Neural cell (in vitro differentiated cells): ENCODE data around the gene BTBD9. TPM values are rescaled to one million over a fixed set of nuclear protein-coding genes. Genes with fewer than 3 reads are reported as not detected.

ENCODE experiments used
- H2AFZ ChIP-seq: fragments of 200-600, 300-800 bp; sonication (generic), shearing (Covaris generic); 2 replicates; pipeline ENCODE4 v1.6.0; 2014; ENCODE audit warnings: low read depth, mild to moderate bottlenecking, antibody characterized with exemption, low read length, moderate library complexity
- H3F3A ChIP-seq: fragments of 200-600 bp; shearing (Covaris generic); 2 replicates; pipeline ENCODE4 v1.6.1; 2016; ENCODE audit warnings: mild to moderate bottlenecking, moderate library complexity, mixed read lengths, antibody characterized with exemption, low read length; ENCODE audit not compliant: insufficient read depth, poor library complexity, severe bottlenecking
- H3K27ac ChIP-seq: fragments of 200-600, 300-800 bp; sonication (generic), shearing (Covaris generic); 2 replicates; pipeline ENCODE4 v1.5.1; 2014; ENCODE audit warnings: mild to moderate bottlenecking, low read length, moderate library complexity
- H3K27me3 ChIP-seq: fragments of 300-800, 200-600 bp; sonication (generic), shearing (Covaris generic); 2 replicates; pipeline ENCODE4 v1.6.0; 2014; ENCODE audit warnings: mild to moderate bottlenecking, low read depth, low read length, moderate library complexity; ENCODE audit not compliant: insufficient read depth
- H3K36me3 ChIP-seq: fragments of 300-800, 200-600 bp; sonication (generic), shearing (Covaris generic); 2 replicates; pipeline ENCODE4 v1.5.1; 2014; ENCODE audit warnings: mild to moderate bottlenecking, antibody characterized with exemption, low read length, moderate library complexity; ENCODE audit not compliant: insufficient read depth
- H3K4me2 ChIP-seq: fragments of 300-800, 200-600 bp; sonication (generic), shearing (Covaris generic); 2 replicates; pipeline ENCODE4 v1.6.0; 2014; ENCODE audit warnings: mild to moderate bottlenecking, low read length
- H3K4me3 ChIP-seq: fragments of 300-800, 200-600 bp; sonication (generic), shearing (Covaris generic); 2 replicates; pipeline ENCODE4 v1.5.1; 2014; ENCODE audit warnings: mild to moderate bottlenecking, low read length, moderate library complexity
- H3K79me2 ChIP-seq: fragments of 200-600 bp; shearing (Covaris generic); replicated peaks from 2 replicates; pipeline ENCODE4 v1.6.0; 2014; ENCODE audit warnings: mild to moderate bottlenecking, low read length, moderate library complexity; ENCODE audit not compliant: insufficient read depth
- H3K9ac ChIP-seq: fragments of 300-800, 200-600 bp; sonication (generic), shearing (Covaris generic); 2 replicates; pipeline ENCODE4 v1.6.1; 2016; ENCODE audit warnings: mild to moderate bottlenecking, low read length, mixed read lengths
- H3K9me2 ChIP-seq: fragments of 200-600 bp; shearing (Covaris generic); 2 replicates; pipeline ENCODE4 v1.6.1; 2016; ENCODE audit warnings: mild to moderate bottlenecking, low read length, mixed read lengths; ENCODE audit not compliant: insufficient read depth
- H3K9me3 ChIP-seq: fragments of 200-600, 300-800 bp; sonication (generic), shearing (Covaris generic); 2 replicates; pipeline ENCODE4 v1.6.1; 2016; ENCODE audit warnings: mild to moderate bottlenecking, mixed run types, low read length, moderate library complexity, mixed read lengths
- H4K20me1 ChIP-seq: fragments of 200-600 bp; shearing (Covaris generic); 2 replicates; pipeline ENCODE4 v1.6.1; 2016; ENCODE audit warnings: mild to moderate bottlenecking, mixed run types; ENCODE audit not compliant: insufficient read depth
- CTCF ChIP-seq: fragments of 450-650 bp; IDR thresholded peaks from 2 replicates; pipeline ENCODE4 v1.5.1; 2014; ENCODE audit warnings: antibody characterized with exemption, mild to moderate bottlenecking, moderate library complexity; ENCODE audit not compliant: poor library complexity, severe bottlenecking
- EP300 ChIP-seq: fragments of 450-650 bp; conservative IDR thresholded peaks from 2 replicates; pipeline ENCODE4 v1.6.1; 2014; ENCODE audit warnings: antibody characterized with exemption, mild to moderate bottlenecking, moderate library complexity; ENCODE audit not compliant: poor library complexity, severe bottlenecking
- EZH2 ChIP-seq: fragments of 200-600, 300-800 bp; shearing (Covaris generic), sonication (generic); IDR thresholded peaks from 2 replicates; pipeline ENCODE4 v1.6.1; 2014; ENCODE audit warnings: antibody characterized with exemption, low read length, borderline replicate concordance, mild to moderate bottlenecking; ENCODE audit not compliant: insufficient read depth, poor library complexity, severe bottlenecking
- MXI1 ChIP-seq: fragments of 450-650 bp; conservative IDR thresholded peaks from 2 replicates; pipeline ENCODE4 v1.6.1; 2014; ENCODE audit warnings: antibody characterized with exemption, mild to moderate bottlenecking; ENCODE audit not compliant: poor library complexity, severe bottlenecking
- POLR2AphosphoS5 ChIP-seq: IDR thresholded peaks from 2 replicates; pipeline ENCODE4 v1.6.1; 2012
- RAD21 ChIP-seq: fragments of 450-650 bp; conservative IDR thresholded peaks from 2 replicates; pipeline ENCODE4 v1.6.1; 2014; ENCODE audit warnings: antibody characterized with exemption, mild to moderate bottlenecking, moderate library complexity
- REST ChIP-seq: IDR thresholded peaks from 2 replicates; pipeline ENCODE4 v1.6.1; 2012; ENCODE audit warnings: borderline replicate concordance
- TAF1 ChIP-seq: IDR thresholded peaks from 2 replicates; pipeline ENCODE4 v1.6.1; 2012; ENCODE audit warnings: low read depth
- polyA plus RNA-seq: library from polyadenylated mRNA; depleted of rRNA; stranded (reverse); fragments of >200 nt; gene quantifications from 2 replicates; pipeline ENCODE4 v1.2.3, GENCODE V29; 2014

The BTBD9 gene
- polyA plus RNA-seq, 1 donor from 2014 or later: 6.2 TPM

GRCh38 chr6:38588631-38589366, 50.9 kb downstream of the BTBD9 start:
- Histone ChIP-seq H2AFZ (no peak overlapping the region), H3K4me2 (no peak overlapping the region), H3K79me2 (no peaks in the 10 kb centered on the region), H3K4me3 (no peak overlapping the region), H3F3A (no peaks in the 10 kb centered on the region), H4K20me1 (no peaks in the 10 kb centered on the region), H3K9me2 (no peaks in the 10 kb centered on the region), H3K36me3 (peaks cover 8% of the 10 kb centered on the region), H3K27me3 (no peaks in the 10 kb centered on the region), H3K9me3 (no peaks in the 10 kb centered on the region), H3K27ac (no peak overlapping the region), H3K9ac (no peak overlapping the region)
- TF ChIP-seq TAF1: no peak

- H2AFZ ChIP-seq: no peak overlapping the region
- H3K9me3 ChIP-seq: no peaks in the 10 kb centered on the region
- no peaks in the 10 kb centered on the region for H4K20me1 ChIP-seq
- H3K36me3 ChIP-seq: peaks cover 8% of the 10 kb centered on the region
- no peaks in the 10 kb centered on the region for H3K27me3 ChIP-seq
- no peak overlapping the region for H3K27ac ChIP-seq
- H3K4me3 ChIP-seq: no peak overlapping the region
- TF ChIP-seq POLR2AphosphoS5: no peak
- H3F3A ChIP-seq: no peaks in the 10 kb centered on the region
- H3K79me2 ChIP-seq: no peaks in the 10 kb centered on the region
- no peak overlapping the region for H3K9ac ChIP-seq
- no peaks in the 10 kb centered on the region for H3K9me2 ChIP-seq
- H3K4me2 ChIP-seq: no peak overlapping the region
These were observed 51.9 kb downstream of the BTBD9 start for GRCh38 chr6:38587766-38588362.

- no peaks in the 10 kb centered on the region for H3K9me2 ChIP-seq
- no peaks in the 10 kb centered on the region for H3K79me2 ChIP-seq
- no peaks in the 10 kb centered on the region for H3K27me3 ChIP-seq
- H3K9me3 ChIP-seq: no peaks in the 10 kb centered on the region
- no peak overlapping the region for H3K27ac ChIP-seq
- H3K4me3 ChIP-seq: no peak overlapping the region
- H3F3A ChIP-seq: no peaks in the 10 kb centered on the region
- TF ChIP-seq RAD21 (no peak), EZH2 (no peak), TAF1 (no peak), REST (no peak)
- H4K20me1 ChIP-seq: no peaks in the 10 kb centered on the region
- no peak overlapping the region for H3K4me2 ChIP-seq
- no peak overlapping the region for H3K9ac ChIP-seq
- peaks cover 8% of the 10 kb centered on the region for H3K36me3 ChIP-seq
- H2AFZ ChIP-seq: no peak overlapping the region
These were observed 52.7 kb downstream of the BTBD9 start for GRCh38 chr6:38586992-38587391.

GRCh38 chr6:38584731-38585130, 55.0 kb downstream of the BTBD9 start:
- TF ChIP-seq POLR2AphosphoS5: no peak
- TF ChIP-seq EP300: no peak
- TF ChIP-seq MXI1: no peak
- no peak for TF ChIP-seq RAD21
- TF ChIP-seq CTCF: no peak
- H2AFZ ChIP-seq: no peak overlapping the region
- no peaks in the 10 kb centered on the region for H3K27me3 ChIP-seq
- H3K27ac ChIP-seq: no peak overlapping the region
- H4K20me1 ChIP-seq: no peaks in the 10 kb centered on the region
- no peaks in the 10 kb centered on the region for H3K36me3 ChIP-seq
- H3K4me2 ChIP-seq: no peak overlapping the region
- no peaks in the 10 kb centered on the region for H3F3A ChIP-seq
- no peaks in the 10 kb centered on the region for H3K9me3 ChIP-seq
- H3K79me2 ChIP-seq: no peaks in the 10 kb centered on the region
- H3K4me3 ChIP-seq: no peak overlapping the region
- no peaks in the 10 kb centered on the region for H3K9me2 ChIP-seq
- H3K9ac ChIP-seq: no peak overlapping the region
